Hematopoietic multipotent progenitor cell treated with erythropoietin and hydrocortisone succinate and interleukin-3 and kit ligand, for 8 days (in vitro differentiated cells): ENCODE results near the gene PIGN.
"Not testable (repeated sequence)": the region's sequence is repeated elsewhere in the genome, so short reads cannot be mapped to it uniquely, and the experiment has no call there.

Experiments used
- DNase-seq: peaks from one replicate; pipeline ENCODE4 v3.0.0-alpha.2; 2015

The PIGN gene

GRCh38 chr18:62054929-62055498, 131.8 kb downstream of the PIGN start:
- DNase-seq: no peak

GRCh38 chr18:62048279-62048678, 138.6 kb downstream of the PIGN start:
- no peak for DNase-seq

GRCh38 chr18:62045316-62045715, 141.5 kb downstream of the PIGN start:
- no peak for DNase-seq

GRCh38 chr18:62044490-62045000, 142.3 kb downstream of the PIGN start:
- no peak for DNase-seq

GRCh38 chr18:62037989-62038778, 148.7 kb downstream of the PIGN start:
- no peak for DNase-seq

GRCh38 chr18:62037012-62037742, 149.7 kb downstream of the PIGN start:
- DNase-seq: no peak

GRCh38 chr18:62034286-62034685, 152.6 kb downstream of the PIGN start:
- DNase-seq: not testable (repeated sequence)

- DNase-seq: no peak
These were observed 153.1 kb downstream of the PIGN start for GRCh38 chr18:62033756-62034155.

- no peak for DNase-seq
These were observed 153.6 kb downstream of the PIGN start for GRCh38 chr18:62033207-62033606.

- no peak for DNase-seq
These were observed 156.5 kb downstream of the PIGN start for GRCh38 chr18:62030091-62030985.

GRCh38 chr18:62028715-62029114, 158.1 kb downstream of the PIGN start:
- no peak for DNase-seq

GRCh38 chr18:62027914-62028520, 158.8 kb downstream of the PIGN start:
- no peak for DNase-seq

- no peak for DNase-seq
These were observed 160.3 kb downstream of the PIGN start for GRCh38 chr18:62026586-62026985.

- DNase-seq: no peak
These were observed 161.9 kb downstream of the PIGN start for GRCh38 chr18:62024983-62025382.

- no peak for DNase-seq
These were observed 163.3 kb downstream of the PIGN start for GRCh38 chr18:62023536-62023935.

- DNase-seq: no peak
These were observed 168.2 kb downstream of the PIGN start for GRCh38 chr18:62018759-62019041.

GRCh38 chr18:62018034-62018758, 168.7 kb downstream of the PIGN start:
- no peak for DNase-seq

GRCh38 chr18:62017618-62018017, 169.2 kb downstream of the PIGN start:
- no peak for DNase-seq

GRCh38 chr18:62011416-62011815, 175.4 kb downstream of the PIGN start:
- no peak for DNase-seq

- DNase-seq: no peak
These were observed 177.3 kb downstream of the PIGN start for GRCh38 chr18:62009521-62009920.

GRCh38 chr18:62001396-62001795, 185.5 kb downstream of the PIGN start:
- DNase-seq: no peak

GRCh38 chr18:61998957-61999356, 187.9 kb downstream of the PIGN start:
- DNase-seq: no peak
